GM19395 (cell line): ENCODE data around the gene NAV3.

Experiments used
- ATAC-seq: cut with Tn5 transposase; IDR thresholded peaks from one replicate; pipeline ENCODE4 v1.9.1; 2021; ENCODE audit warnings: mild to moderate bottlenecking, moderate library complexity; ENCODE audit not compliant: unreplicated experiment

NAV3 gene

GRCh38 chr12:77830583-77831351 is at the start of gene NAV3:
TSS of gene NAV3 (plus strand) at chr12:77830894. CDS start at chr12:77831462, 568 bp downstream.
- ATAC-seq = no peak

GRCh38 chr12:77782034-77782433 is 48.7 kb upstream of the NAV3 start:
- no peak for ATAC-seq

GRCh38 chr12:77782766-77783165 is 47.9 kb upstream of the NAV3 start:
- no peak for ATAC-seq

GRCh38 chr12:77785211-77785610 is 45.5 kb upstream of the NAV3 start:
- no peak for ATAC-seq

GRCh38 chr12:77786675-77787074 is 44.0 kb upstream of the NAV3 start:
- ATAC-seq = no peak

GRCh38 chr12:77788231-77789168 is 42.2 kb upstream of the NAV3 start:
- ATAC-seq = no peak

- no peak for ATAC-seq
These were observed 35.0 kb upstream of the NAV3 start for GRCh38 chr12:77795699-77796098.

GRCh38 chr12:77796775-77797174 is 33.9 kb upstream of the NAV3 start:
- ATAC-seq = no peak

GRCh38 chr12:77800501-77800900 is 30.2 kb upstream of the NAV3 start:
- no peak for ATAC-seq

GRCh38 chr12:77808534-77808933 is 22.2 kb upstream of the NAV3 start:
- no peak for ATAC-seq

- ATAC-seq = no peak
These were observed 17.1 kb upstream of the NAV3 start for GRCh38 chr12:77813558-77813957.

GRCh38 chr12:77814386-77814785 is 16.3 kb upstream of the NAV3 start:
- ATAC-seq = no peak

- peak; percentile 85 for ATAC-seq
These were observed 14.5 kb upstream of the NAV3 start for GRCh38 chr12:77816196-77816595.

GRCh38 chr12:77817276-77817675 is 13.4 kb upstream of the NAV3 start:
- ATAC-seq = no peak

- no peak for ATAC-seq
These were observed 12.3 kb upstream of the NAV3 start for GRCh38 chr12:77818351-77818750.

GRCh38 chr12:77821699-77822203 is 8.9 kb upstream of the NAV3 start:
- ATAC-seq = no peak

- ATAC-seq = no peak
These were observed 2.6 kb downstream of the NAV3 start for GRCh38 chr12:77833329-77833728.

- ATAC-seq = no peak
These were observed 3.9 kb downstream of the NAV3 start for GRCh38 chr12:77834618-77835017.

- no peak for ATAC-seq
These were observed 5.3 kb downstream of the NAV3 start for GRCh38 chr12:77835969-77836368.

GRCh38 chr12:77837876-77838291 is 7.2 kb downstream of the NAV3 start:
- ATAC-seq = no peak

- ATAC-seq = no peak
These were observed 10.8 kb downstream of the NAV3 start for GRCh38 chr12:77841521-77841920.

- ATAC-seq = no peak
These were observed 11.7 kb downstream of the NAV3 start for GRCh38 chr12:77842430-77842829.
